SK-N-SH (cell line): ENCODE results near the gene GRK3. TPM values are rescaled to one million over a fixed set of nuclear protein-coding genes. Genes with fewer than 3 reads are reported as not detected.
"Not testable (repeated sequence)": the region's sequence is repeated elsewhere in the genome, so short reads cannot be mapped to it uniquely, and the experiment has no call there.

Experiments used
- CTCF ChIA-PET: fragments of 300-600, 350-600 bp; formaldehyde crosslinking; extraction: SDS; loops from one replicate; lab custom pipeline; 2021; lab: Yijun Ruan, JAX
- POLR2A ChIA-PET: fragments of 350-600 bp; sonication (Branson Sonifier 250); formaldehyde crosslinking; extraction: SDS; loops from one replicate; lab custom pipeline; 2020; ENCODE audit warnings: antibody characterized with exemption, inconsistent platforms; lab: Yijun Ruan, JAX
- DNase-seq: peaks from one replicate; pipeline ENCODE4 v3.0.0; 2012
- H2AFZ ChIP-seq: fragments of 200-600 bp; sonication (generic); 2 replicates; pipeline ENCODE4 v1.8.1; 2016; ENCODE audit warnings: antibody characterized with exemption, mild to moderate bottlenecking, low read depth
- H3F3A ChIP-seq: fragments of 200-600 bp; sonication (generic); replicated peaks from 2 replicates; pipeline ENCODE3; 2016; ENCODE audit warnings: antibody characterized with exemption, mild to moderate bottlenecking; ENCODE audit not compliant: insufficient read depth
- H3K27ac ChIP-seq, 2 experiments: fragments of 200-500 bp in 1 of 2; fragments of 200-600 bp in 1 of 2; sonication (Bioruptor generic) in 1 of 2; sonication (generic), shearing (Covaris generic) in 1 of 2; 2 replicates each; pipeline versions ENCODE4 v1.5.1 to v1.6.1; 2014 to 2016; ENCODE audit warnings: low read depth in 2 of 2, inconsistent platforms in 1 of 2, low read length in 1 of 2, mild to moderate bottlenecking in 1 of 2, mixed read lengths in 1 of 2
- H3K27me3 ChIP-seq: fragments of 200-600 bp; sonication (generic), shearing (Covaris generic); 2 replicates; pipeline ENCODE4 v1.6.1; 2016; ENCODE audit warnings: mixed run types; ENCODE audit not compliant: insufficient read depth
- H3K36me3 ChIP-seq, 2 experiments: fragments of 200-500 bp in 1 of 2; fragments of 200-600 bp in 1 of 2; sonication (Bioruptor generic) in 1 of 2; sonication (generic) in 1 of 2; replicated peaks in 1 of 2; 2 replicates each; pipeline versions ENCODE3 to v1.5.1; 2014 to 2016; ENCODE audit warnings: low read length in 1 of 2, mild to moderate bottlenecking in 1 of 2; ENCODE audit not compliant: insufficient read depth in 2 of 2, control insufficient read depth in 1 of 2
- H3K4me1 ChIP-seq, 2 experiments: fragments of 200-500 bp in 1 of 2; fragments of 200-600 bp in 1 of 2; sonication (Bioruptor generic) in 1 of 2; sonication (generic), shearing (Covaris generic) in 1 of 2; 2 replicates each; pipeline versions ENCODE4 v1.5.1 to v1.6.1; 2014 to 2016; ENCODE audit warnings: low read depth in 1 of 2, low read length in 1 of 2, mixed run types in 1 of 2; ENCODE audit not compliant: insufficient read depth in 2 of 2, control insufficient read depth in 1 of 2
- H3K4me2 ChIP-seq: fragments of 200-600 bp; sonication (generic), shearing (Covaris generic); 2 replicates; pipeline ENCODE4 v1.6.1; 2017; ENCODE audit warnings: mixed run types
- H3K4me3 ChIP-seq, 2 experiments: fragments of 200-500 bp in 1 of 2; fragments of 200-600 bp in 1 of 2; sonication (Bioruptor generic) in 1 of 2; sonication (generic), shearing (Covaris generic) in 1 of 2; 2 replicates each; pipeline versions ENCODE4 v1.5.1 to v1.8.1; 2014 to 2016; ENCODE audit warnings: low read depth in 2 of 2, inconsistent platforms in 1 of 2, low read length in 1 of 2, mild to moderate bottlenecking in 1 of 2, mixed read lengths in 1 of 2, moderate library complexity in 1 of 2
- H3K79me2 ChIP-seq: fragments of 200-600 bp; sonication (generic); 2 replicates; pipeline ENCODE4 v1.8.1; 2017; ENCODE audit warnings: mild to moderate bottlenecking; ENCODE audit not compliant: insufficient read depth
- H3K9ac ChIP-seq: fragments of 200-600 bp; sonication (generic); 2 replicates; pipeline ENCODE4 v1.6.1; 2017; ENCODE audit warnings: mixed run types
- H3K9me2 ChIP-seq: fragments of 200-600 bp; sonication (generic); 2 replicates; pipeline ENCODE4 v1.6.1; 2017; ENCODE audit warnings: mixed run types
- H3K9me3 ChIP-seq: fragments of 200-600 bp; sonication (generic); 2 replicates; pipeline ENCODE4 v1.6.1; 2017; ENCODE audit warnings: mixed run types, mild to moderate bottlenecking, moderate library complexity
- H4K20me1 ChIP-seq: fragments of 200-600 bp; sonication (generic); 2 replicates; pipeline ENCODE4 v1.6.1; 2017; ENCODE audit warnings: mild to moderate bottlenecking, mixed run types; ENCODE audit not compliant: insufficient read depth
- CHD2 ChIP-seq: fragments of 150-350 bp; IDR thresholded peaks from 2 replicates; pipeline ENCODE4 v1.6.1; 2018; ENCODE audit warnings: low read length; ENCODE audit not compliant: partially characterized antibody
- ELF1 ChIP-seq: IDR thresholded peaks from 2 replicates; pipeline ENCODE4 v1.4.0; 2012
- EP300 ChIP-seq, 2 experiments: IDR thresholded peaks; 2 replicates each; pipeline versions ENCODE4 v1.4.0 to v1.6.1; 2012; ENCODE audit warnings: borderline replicate concordance in 1 of 2, low read depth in 1 of 2, low read length in 1 of 2
- FOXJ3 ChIP-seq: sonication (generic); formaldehyde crosslinking; IDR thresholded peaks from 2 replicates; pipeline ENCODE4 v1.5.1; 2020; ENCODE audit warnings: mild to moderate bottlenecking, missing genetic modification reagents
- GABPA ChIP-seq: IDR thresholded peaks from 2 replicates; pipeline ENCODE4 v1.4.0; 2012; ENCODE audit warnings: low read depth, mild to moderate bottlenecking
- JUND ChIP-seq: IDR thresholded peaks from 2 replicates; pipeline ENCODE4 v1.4.0; 2012
- MXI1 ChIP-seq: IDR thresholded peaks from 2 replicates; pipeline ENCODE4 v1.6.1; 2012; ENCODE audit warnings: mild to moderate bottlenecking, low read depth, low read length, improper control_type of control experiment
- NRF1 ChIP-seq: IDR thresholded peaks from 2 replicates; pipeline ENCODE4 v1.6.1; 2012; ENCODE audit warnings: low read depth, mild to moderate bottlenecking, low read length
- WGBS: methylation state at CpG from one replicate; pipeline ENCODE4 v1.1.6; 2017; ENCODE audit warnings: low lambda C conversion rate; 5-methylcytosine and 5-hydroxymethylcytosine counted together
- polyA plus RNA-seq, 3 experiments: library from polyadenylated mRNA; depleted of rRNA; stranded (reverse); fragments of >200 nt; gene quantifications; 2 replicates each; pipeline ENCODE4 v1.2.3, GENCODE V29; 2012
- TF ChIP-seq, protein P1 (sequence below): IDR thresholded peaks from 2 replicates; pipeline ENCODE4 v1.4.0; 2012; ENCODE audit warnings: low read depth, borderline replicate concordance
- TF ChIP-seq, protein P2 (sequence below): fragments of 150-350 bp; IDR thresholded peaks from 2 replicates; pipeline ENCODE4 v1.6.1; 2016; ENCODE audit warnings: mild to moderate bottlenecking, low read depth, low read length

The GRK3 gene
- polyA plus RNA-seq, 1 of the 3 experiments (the other 2 are of a cell fraction) = 1.3 TPM

DNA sequence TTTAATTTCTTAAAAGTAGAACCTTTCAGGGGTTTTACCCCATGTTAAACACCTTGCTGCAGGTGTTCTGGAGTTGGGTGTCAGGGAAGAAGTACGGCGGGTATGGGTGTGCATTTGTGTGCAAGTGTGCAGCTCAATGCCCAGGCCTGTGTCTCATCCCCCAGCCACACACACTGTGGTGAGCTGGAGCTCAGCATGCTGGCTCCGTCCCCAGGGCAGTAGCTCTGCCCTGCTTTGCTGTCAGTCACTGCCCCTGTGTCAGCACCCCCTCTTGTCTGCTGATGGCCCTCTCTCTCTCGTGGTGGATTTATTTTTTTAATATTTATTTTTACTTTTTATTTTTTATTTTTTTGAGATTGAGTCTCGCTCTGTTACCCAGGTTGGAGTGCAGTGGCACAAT lies 141.7 kb downstream of the GRK3 start:
- 78% methylated on average over 5 of the region's 5 CpGs for WGBS
- Histone ChIP-seq H3K79me2 (no peaks in the 10 kb centered on the region), H3K9me2 (no peaks in the 10 kb centered on the region), H3K9me3 (no peaks in the 10 kb centered on the region), H3K4me3 (no peak overlapping the region), H2AFZ (no peak overlapping the region), H3K36me3 (peaks cover 0 to 23% of the 10 kb centered on the region in 2 experiments), H3K27ac (no peak overlapping the region; a peak in 1 of 4 replicates), H3K9ac (no peak overlapping the region), H3F3A (no peaks in the 10 kb centered on the region), H3K4me2 (no peak overlapping the region), H3K4me1 (peaks cover 0 to 19% of the 10 kb centered on the region in 2 experiments; a peak in 2 of 4 replicates), H4K20me1 (no peaks in the 10 kb centered on the region), H3K27me3 (no peaks in the 10 kb centered on the region)
- ChIA-PET CTCF (interaction anchor here (0.8 to 2.4 kb wide), 4 partner anchors 67 to 504 kb away, joined by 3 to 22 read pairs (median 8); no protein-coding TSS in a partner anchor), POLR2A (interaction anchor here (0.6 kb wide), 1 partner anchor 66 kb away, joined by 3 read pairs; no protein-coding TSS in a partner anchor)
- DNase-seq = no peak
- TF ChIP-seq NRF1 (no peak), FOXJ3 (CRISPR knock-in tag) (no peak), EP300 (IDR thresholded peaks at IDR 0.05; ENCODE audit: borderline replicate concordance in 1 of 2, low read depth in 1 of 2, low read length in 1 of 2) (no peak), ELF1 (no peak), MXI1 (no peak), JUND (no peak)

DNA sequence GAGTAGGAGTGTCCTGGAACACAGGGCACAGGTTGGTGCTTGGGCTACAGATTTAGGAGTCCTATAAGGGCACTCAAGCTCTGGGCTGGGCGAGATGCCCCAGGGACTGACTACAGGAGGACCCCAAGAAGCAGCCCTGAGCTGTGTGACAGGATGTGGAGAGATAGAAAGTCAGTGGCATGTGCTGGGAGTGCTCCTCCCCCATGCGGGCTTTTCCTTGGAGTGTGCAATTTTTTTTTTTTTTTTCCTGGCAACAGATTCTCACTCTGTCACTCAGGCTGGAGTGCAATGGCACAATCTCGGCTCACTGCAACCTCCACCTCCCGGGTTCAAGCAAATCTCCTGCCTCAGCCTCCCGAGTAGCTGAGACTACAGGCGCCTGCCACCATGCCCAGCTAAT lies 144.0 kb downstream of the GRK3 start:
- H3K79me2 ChIP-seq, H3K27ac ChIP-seq, H3K4me3 ChIP-seq, H3F3A ChIP-seq, H3K9ac ChIP-seq, H3K4me1 ChIP-seq, DNase-seq, H3K27me3 ChIP-seq, H4K20me1 ChIP-seq, H3K4me2 ChIP-seq, H2AFZ ChIP-seq, POLR2A ChIA-PET, H3K9me3 ChIP-seq, H3K9me2 ChIP-seq: not testable (repeated sequence)
- 90% methylated on average over 5 of the region's 6 CpGs for WGBS
- CTCF ChIA-PET = interaction anchor here (0.9 to 1.2 kb wide), 2 partner anchors 13 to 65 kb away, joined by 3 to 4 read pairs; no protein-coding TSS in a partner anchor
- H3K36me3 ChIP-seq = peaks cover 0 to 26% of the 10 kb centered on the region in 2 experiments

DNA sequence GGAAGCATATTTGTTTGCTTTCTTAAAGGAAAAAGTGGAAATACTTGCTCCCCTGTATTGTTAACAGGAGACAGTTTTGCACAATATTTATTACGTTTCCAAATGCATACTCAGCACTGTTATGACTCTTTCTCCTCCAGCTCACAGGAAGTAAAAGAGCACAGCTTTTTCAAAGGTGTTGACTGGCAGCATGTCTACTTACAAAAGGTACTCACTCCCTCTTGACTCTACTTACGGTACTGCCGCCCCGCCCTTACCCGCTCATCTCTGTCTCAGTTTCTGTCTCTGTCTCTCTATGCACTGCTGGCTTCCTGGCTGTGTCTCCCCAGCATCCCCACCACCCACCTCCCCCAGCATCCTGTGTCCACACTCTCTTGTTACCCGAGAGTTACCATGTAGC lies 145.3 kb downstream of the GRK3 start:
- Histone ChIP-seq H3K4me1 (peaks cover 0 to 4% of the 10 kb centered on the region in 2 experiments; a peak in 2 of 4 replicates), H2AFZ (no peak overlapping the region), H3K4me2 (no peak overlapping the region), H3K9me3 (no peaks in the 10 kb centered on the region), H3F3A (no peaks in the 10 kb centered on the region), H3K9me2 (no peaks in the 10 kb centered on the region), H3K9ac (no peak overlapping the region), H4K20me1 (no peaks in the 10 kb centered on the region), H3K4me3 (no peak overlapping the region)
- POLR2A ChIA-PET = no interaction called here
- WGBS = 89% methylated on average over 6 of the region's 6 CpGs
- no peak for DNase-seq
- CTCF ChIA-PET = interaction anchor here (1.4 kb wide), 1 partner anchor 63 kb away, joined by 5 read pairs; no protein-coding TSS in a partner anchor
- TF ChIP-seq FOXJ3 (CRISPR knock-in tag) = no peak
- no peak for TF ChIP-seq CHD2
- TF ChIP-seq, protein P1, sequence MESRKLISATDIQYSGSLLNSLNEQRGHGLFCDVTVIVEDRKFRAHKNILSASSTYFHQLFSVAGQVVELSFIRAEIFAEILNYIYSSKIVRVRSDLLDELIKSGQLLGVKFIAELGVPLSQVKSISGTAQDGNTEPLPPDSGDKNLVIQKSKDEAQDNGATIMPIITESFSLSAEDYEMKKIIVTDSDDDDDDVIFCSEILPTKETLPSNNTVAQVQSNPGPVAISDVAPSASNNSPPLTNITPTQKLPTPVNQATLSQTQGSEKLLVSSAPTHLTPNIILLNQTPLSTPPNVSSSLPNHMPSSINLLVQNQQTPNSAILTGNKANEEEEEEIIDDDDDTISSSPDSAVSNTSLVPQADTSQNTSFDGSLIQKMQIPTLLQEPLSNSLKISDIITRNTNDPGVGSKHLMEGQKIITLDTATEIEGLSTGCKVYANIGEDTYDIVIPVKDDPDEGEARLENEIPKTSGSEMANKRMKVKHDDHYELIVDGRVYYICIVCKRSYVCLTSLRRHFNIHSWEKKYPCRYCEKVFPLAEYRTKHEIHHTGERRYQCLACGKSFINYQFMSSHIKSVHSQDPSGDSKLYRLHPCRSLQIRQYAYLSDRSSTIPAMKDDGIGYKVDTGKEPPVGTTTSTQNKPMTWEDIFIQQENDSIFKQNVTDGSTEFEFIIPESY = no peak
- no peak for TF ChIP-seq EP300 (IDR thresholded peaks at IDR 0.05; ENCODE audit: borderline replicate concordance in 1 of 2, low read depth in 1 of 2, low read length in 1 of 2)
- TF ChIP-seq GABPA = no peak
- TF ChIP-seq, protein P2, sequence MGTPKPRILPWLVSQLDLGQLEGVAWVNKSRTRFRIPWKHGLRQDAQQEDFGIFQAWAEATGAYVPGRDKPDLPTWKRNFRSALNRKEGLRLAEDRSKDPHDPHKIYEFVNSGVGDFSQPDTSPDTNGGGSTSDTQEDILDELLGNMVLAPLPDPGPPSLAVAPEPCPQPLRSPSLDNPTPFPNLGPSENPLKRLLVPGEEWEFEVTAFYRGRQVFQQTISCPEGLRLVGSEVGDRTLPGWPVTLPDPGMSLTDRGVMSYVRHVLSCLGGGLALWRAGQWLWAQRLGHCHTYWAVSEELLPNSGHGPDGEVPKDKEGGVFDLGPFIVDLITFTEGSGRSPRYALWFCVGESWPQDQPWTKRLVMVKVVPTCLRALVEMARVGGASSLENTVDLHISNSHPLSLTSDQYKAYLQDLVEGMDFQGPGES = no peak
- TF ChIP-seq, all 33 proteins: peak for 0
- no peaks in the 10 kb centered on the region for H3K79me2 ChIP-seq
- H3K27ac ChIP-seq = peak overlapping the region in 1 of 2 experiments; percentile 19; a peak in 1 of 4 replicates
- H3K36me3 ChIP-seq = peaks cover 0 to 28% of the 10 kb centered on the region in 2 experiments
- no peaks in the 10 kb centered on the region for H3K27me3 ChIP-seq
